Measurements from ENCODE around the gene CNTNAP5.
A peak's percentile ranks its signal among the peaks of the same experiment; 100 is the strongest.

Gene CNTNAP5

DNA sequence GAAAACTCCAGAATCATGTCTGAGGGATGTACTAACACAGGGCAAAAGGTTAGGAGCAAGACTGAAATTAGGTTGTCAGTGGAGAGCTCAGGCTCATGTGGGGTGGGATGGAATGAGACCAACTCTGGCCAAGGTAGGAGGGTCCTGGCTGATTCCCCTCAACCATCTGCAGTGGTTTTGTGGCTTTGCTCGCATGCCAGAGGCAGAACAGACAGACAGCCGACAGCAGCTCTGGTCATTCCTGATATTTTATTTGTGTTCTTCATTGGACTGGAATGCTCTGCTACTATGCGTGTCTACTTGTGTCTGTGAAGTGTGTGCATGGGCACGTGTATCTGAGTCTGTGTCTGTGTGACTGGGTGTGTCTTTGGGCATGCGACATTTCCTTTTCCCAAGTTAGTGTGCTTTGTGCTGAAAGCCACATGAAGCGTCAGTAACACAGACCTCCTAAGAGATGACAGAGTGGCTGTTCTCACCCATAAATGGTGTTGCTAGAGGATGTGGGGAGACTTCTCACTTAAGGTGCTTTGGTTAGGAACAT, 239.5 kb downstream of the CNTNAP5 start:
- DNase-seq (ENCODE audit: low read depth in 2 of 2): peak; percentile 42 to 49

DNA sequence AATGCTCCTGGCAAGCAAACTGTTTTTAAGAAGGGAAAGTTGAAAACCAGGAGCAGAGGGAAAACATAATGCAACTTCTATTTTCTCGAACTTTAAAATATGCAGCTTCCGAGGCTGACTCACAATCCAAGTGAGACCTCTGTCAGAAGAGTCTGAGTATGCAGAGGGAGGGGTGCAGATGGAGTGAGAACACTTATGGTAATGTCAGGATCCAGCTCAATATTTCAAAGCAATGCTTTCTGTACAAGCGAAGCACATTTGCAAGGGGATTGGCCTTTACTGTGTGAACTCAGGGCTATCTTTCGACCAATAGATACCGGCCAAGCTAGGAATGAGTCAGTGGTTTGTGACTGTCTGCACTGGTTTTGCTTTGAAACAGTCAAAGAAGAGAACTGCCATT, 242.7 kb downstream of the CNTNAP5 start:
- peak; percentile 53 to 58 for DNase-seq (ENCODE audit: low read depth in 2 of 2)

DNA sequence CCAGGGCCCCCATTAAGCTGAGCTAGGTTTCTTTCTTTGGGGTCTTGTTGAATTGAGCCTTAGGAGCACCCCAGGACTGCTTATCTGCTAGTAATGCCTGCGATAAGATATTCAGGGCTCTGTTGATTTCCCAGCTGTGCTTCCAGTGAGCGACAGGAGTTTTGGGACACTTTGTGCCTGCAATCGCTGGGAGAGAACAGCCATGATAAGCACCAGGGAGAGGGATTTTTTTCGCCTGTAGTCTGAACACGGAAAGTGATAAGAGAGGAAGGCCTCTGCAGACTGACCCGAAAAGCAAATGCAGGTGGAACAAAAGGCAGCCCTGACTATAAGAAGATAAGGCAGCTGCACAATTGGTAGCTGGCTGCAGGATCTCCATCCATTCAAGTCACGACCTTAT, 244.3 kb downstream of the CNTNAP5 start:
- no peak for DNase-seq (ENCODE audit: low read depth in 2 of 2)

DNA sequence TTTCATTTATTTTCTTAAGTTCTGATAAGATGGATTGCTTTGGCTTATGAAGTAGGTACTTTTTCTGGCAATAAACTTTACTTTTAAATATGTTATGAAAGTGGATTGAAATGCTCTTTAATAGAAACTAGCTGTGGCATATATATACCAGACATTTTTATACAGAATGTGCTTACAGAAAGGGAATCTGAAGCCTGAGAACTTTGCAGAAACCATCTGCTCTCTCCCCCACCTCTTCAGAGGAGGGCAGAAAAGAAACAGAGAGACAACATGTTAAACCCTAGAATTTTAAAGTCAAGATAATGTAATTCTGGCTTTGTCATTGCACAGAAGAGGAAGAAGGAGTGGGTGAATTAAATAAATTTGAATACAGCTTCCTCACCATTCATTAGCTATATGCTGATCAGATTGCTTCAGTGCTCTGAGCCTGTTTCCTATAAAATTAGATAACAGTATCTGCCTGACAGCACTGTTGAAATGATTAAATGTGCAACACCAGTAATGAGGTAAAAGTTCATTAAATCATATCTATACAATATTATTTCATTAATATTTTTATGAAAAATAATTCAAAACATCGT, 247.3 kb downstream of the CNTNAP5 start:
- DNase-seq (ENCODE audit: low read depth in 2 of 2): no peak

DNA sequence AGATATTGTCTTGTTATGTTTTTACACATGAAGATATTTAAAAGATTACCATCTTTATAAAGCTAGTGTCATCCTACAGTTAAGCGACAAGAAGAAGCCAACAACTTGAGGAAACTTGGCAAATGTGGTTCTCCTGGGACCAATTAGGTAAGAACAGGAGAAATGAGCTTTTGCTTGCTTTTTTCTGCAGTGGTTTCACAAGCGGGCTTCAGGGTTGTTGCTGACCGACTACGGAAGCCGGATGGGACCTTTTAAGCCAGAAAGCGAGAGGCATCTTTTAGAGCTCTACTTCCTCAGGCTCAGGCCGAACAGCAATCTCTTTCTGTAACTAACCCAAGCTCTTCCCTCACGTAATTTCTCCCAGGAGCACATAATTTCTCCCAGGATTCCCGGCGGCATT, 256.5 kb downstream of the CNTNAP5 start:
- DNase-seq (ENCODE audit: low read depth in 2 of 2): no peak

DNA sequence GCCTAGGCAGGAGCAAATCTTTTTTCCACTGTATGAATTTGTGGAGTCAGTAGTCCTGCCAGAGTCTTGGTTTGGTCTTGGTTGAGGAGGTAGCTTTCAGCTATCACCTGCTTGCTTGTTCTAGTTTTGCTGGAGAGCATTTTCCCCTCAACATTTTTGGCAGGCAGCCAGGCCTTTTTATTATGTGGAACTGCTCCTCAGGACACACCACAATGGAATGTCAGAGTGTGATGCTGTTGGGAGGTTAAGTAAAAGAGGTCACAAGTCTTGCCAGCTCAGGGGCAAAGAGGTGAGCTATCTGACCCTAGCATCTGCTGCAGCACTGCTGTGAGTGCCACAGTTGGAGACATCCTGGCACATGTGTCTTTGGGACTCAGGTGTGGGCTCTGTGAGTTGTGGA, 258.0 kb downstream of the CNTNAP5 start:
- DNase-seq (ENCODE audit: low read depth in 2 of 2): peak; percentile 12 to 17

DNA sequence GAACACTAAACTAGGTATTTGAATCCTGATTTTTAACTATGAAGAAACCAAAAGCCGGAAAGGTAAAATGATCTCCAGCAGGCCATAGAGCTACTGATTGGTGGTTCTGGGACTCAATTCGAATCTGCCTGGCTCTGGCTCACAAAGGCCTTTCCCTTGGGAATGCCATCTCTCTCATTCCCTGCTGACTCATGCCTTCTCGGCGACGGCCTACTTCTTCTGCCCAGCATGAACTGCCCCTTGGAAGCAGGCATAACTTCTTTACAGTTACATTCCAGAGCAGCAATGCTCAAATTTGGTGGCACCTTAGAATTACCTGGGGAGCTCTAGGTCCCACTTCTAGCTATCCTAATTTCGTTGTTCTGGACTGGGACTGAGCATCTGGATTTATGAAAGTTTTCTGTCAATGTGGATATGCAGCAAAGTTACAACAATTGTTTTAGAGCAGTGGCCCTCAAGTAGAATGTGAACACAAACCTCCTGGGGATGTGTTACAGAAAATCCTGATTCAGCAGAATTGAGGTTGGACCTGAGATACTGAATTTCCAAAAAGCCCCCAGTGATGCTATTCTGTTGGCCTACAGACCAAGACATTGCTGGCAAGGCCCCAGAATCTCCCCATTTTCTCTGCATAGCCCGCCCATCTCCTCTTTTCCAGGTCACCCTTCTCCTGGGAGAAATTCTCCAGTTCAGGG, 261.1 kb downstream of the CNTNAP5 start:
- DNase-seq (ENCODE audit: low read depth in 2 of 2): no peak

DNA sequence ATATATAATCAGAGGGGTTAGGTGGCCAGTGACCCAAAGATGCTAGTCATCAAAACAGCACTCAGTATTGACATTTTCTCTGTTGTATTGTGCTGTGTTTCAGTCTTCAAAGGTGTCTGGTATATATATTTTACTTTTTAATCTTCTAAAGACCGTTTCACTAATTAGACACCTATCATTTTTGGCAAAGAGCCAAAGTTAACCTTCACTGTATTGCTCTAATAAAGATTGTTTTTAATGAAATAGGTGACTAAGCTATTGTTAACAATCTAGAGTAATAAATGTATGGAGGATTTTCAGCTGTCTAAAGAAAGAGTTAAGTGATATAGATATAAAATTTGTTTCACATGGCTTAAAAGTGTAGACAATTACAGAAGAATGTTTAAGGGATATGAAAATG, 264.0 kb downstream of the CNTNAP5 start:
- DNase-seq (ENCODE audit: low read depth in 2 of 2): no peak

GRCh38 chr2:124289615-124290014, 264.5 kb downstream of the CNTNAP5 start:
- DNase-seq (ENCODE audit: low read depth in 2 of 2): no peak

DNA sequence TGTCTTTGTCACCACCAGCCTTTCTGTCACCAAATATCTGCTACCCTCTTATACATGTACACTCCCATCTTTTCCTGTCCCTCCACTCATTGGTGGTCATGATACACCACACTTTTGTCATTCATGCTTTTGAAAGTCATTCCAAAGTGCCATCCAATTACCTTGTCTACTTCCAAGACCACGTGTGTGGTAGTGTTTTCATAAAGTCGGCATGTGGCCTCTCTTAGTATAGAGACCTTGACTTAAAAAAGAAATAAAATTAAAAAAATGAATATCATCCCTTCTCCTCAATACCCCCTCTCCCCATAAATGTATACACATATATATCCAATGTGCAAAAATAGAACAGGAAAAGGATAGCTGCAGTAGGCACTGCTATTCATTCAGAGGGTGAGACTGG, 271.4 kb downstream of the CNTNAP5 start:
- no peak for DNase-seq (ENCODE audit: low read depth in 2 of 2)

GRCh38 chr2:124301915-124302314, 276.8 kb downstream of the CNTNAP5 start:
- no peak for DNase-seq (ENCODE audit: low read depth in 2 of 2)

DNA sequence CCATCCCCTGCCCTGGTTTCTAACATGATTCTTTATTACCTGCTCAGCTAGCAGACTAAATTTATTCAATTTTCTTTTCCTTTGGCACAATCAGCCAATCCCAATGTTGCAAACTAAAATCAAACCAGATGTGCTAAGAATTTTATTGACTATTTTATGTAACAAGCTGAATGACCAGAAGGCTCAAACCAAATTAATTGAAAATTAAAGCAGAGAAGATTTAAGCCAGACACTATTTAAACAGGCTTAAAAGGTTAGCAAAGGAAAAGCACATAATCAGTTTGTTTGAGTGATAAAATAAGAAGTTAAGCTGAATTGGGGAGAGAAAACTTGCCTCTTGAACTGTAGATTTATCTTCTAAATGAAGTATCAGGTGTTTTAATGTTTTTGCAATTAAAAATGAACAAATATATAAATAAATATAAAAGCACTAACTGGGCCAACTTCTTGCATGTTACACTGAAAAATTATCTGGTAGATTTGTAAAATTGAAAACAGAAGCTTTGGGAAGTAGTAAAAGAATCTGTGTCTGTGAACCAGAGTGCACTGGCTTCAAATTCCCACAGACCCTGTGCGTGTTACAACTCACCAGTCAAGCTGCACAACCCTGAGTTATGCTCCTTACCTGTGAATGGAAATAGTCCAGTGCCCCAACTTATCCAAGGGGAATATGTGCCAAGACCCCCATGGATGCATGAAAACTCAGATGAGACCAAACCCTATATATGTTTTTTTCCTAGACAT, 283.4 kb downstream of the CNTNAP5 start:
- no peak for DNase-seq (ENCODE audit: low read depth in 2 of 2)

GRCh38 chr2:124309563-124310138, 284.6 kb downstream of the CNTNAP5 start:
- no peak for DNase-seq (ENCODE audit: low read depth in 2 of 2)

DNA sequence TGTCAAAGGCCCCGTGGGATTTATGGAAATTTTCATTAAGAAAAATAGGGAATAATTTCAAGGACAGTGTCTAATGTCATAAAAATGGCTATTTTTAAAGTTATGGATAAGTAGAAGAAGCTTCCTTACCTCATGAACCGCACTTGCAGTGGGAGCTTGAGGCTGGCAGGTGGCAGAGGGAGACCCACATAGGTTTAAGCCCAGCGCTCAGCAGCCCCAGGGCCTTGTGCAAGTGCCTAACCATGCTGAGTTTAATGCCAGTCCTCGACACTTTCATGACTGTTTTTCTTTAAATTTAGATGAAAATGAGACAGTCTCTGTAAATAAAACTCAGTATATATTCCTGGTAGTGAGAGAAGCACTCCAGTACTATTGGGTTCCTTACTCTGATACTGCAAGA, 285.6 kb downstream of the CNTNAP5 start:
- no peak for DNase-seq (ENCODE audit: low read depth in 2 of 2)

- DNase-seq (ENCODE audit: low read depth in 2 of 2): no peak
These were observed 289.0 kb downstream of the CNTNAP5 start for GRCh38 chr2:124314084-124314483.

DNA sequence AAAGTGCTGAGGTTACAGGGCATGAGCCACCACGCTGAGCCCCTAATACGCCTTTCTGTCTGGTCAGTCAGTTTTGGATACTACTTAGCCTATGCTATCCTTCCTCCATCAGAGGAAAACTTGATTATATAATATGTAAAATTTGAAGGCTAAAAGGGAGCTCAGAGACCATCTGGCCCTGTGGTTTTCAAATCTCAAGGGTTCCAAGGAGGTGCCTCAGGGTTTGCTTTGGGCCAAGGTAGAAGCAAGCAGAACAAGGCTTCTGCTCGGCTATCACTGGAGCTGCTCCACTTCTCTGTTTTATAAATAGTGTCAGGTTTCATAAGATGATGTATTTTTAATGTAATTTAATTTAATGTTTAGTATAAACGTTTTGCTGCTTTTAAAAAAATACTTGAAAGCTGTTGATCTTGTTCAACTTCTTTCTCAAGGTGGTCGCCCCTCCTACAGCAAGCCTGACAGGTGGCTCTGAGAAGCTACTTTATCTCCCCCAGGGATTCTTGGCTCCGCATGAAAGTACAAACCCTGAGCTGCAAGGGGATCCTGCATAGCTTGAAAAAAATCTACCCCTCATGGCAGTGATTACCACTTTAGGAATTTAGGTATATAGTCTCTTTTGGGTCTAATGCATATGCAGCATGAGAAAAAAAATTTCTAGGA, 290.3 kb downstream of the CNTNAP5 start:
- no peak for DNase-seq (ENCODE audit: low read depth in 2 of 2)

DNA sequence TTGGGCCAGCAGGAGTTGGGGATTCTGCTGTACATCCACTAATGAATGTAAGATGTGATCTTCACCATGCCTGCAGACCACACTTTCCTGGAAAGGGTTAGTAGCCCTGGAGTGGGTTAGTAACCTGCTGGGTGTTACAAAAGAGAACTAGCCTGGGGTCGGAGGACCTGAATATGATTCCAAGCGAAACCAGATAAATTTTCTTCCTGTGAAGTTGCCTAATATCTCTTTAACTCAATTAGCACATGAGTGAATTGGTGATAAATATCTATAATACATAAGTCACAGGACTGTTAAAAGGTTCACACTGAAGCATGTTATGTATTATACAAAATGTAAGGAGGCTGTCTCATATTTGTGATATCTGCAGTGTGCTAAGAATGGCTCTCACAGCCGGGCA, 291.0 kb downstream of the CNTNAP5 start:
- no peak for DNase-seq (ENCODE audit: low read depth in 2 of 2)

GRCh38 chr2:124316881-124317605, 292.0 kb downstream of the CNTNAP5 start:
- no peak for DNase-seq (ENCODE audit: low read depth in 2 of 2)

DNA sequence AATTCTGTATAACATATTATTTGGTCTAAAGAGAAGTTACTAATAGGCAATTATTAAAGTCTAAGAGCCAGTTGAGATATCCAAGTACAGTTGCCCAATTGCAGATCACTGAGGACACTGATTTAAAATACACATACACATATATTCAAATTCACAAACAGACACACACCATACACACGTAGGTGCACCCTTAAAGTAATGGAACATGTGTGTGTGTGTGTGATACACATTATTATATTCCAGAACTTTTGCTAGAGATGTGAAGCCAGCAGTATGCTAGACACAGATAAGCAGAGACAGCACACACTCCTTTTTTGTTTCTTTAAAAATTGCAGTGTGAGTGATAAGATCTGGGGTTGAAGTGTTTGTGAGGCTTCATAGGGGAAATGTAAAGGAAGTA, 292.5 kb downstream of the CNTNAP5 start:
- no peak for DNase-seq (ENCODE audit: low read depth in 2 of 2)

DNA sequence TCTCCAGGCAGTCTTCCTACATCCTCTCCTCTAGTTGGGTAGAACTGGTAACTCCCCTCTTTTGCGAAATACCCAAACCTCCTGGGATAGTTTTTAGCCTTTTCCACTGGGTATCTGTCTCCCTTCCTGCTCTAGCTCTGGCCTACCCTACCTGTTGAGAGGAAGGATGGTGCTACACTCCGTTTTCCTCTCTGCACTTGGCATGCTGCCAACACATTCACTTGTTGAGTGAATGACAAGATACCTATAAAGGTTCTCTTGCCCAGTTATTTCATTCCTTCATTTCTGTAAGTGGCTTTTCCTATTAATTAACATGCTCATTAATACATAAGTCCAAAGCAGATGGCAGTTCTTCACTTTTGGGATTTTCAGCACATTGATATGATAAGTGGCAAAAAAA, 293.8 kb downstream of the CNTNAP5 start:
- DNase-seq (ENCODE audit: low read depth in 2 of 2): no peak

- no peak for DNase-seq (ENCODE audit: low read depth in 2 of 2)
These were observed 294.5 kb downstream of the CNTNAP5 start for GRCh38 chr2:124319577-124319976.

Measured in fibroblast of skin of left biceps (primary cell).